ENCODE results near the gene CYP4F8. TPM values are rescaled to one million over a fixed set of nuclear protein-coding genes. Genes with fewer than 3 reads are reported as not detected.
"Not testable (repeated sequence)": the region's sequence is repeated elsewhere in the genome, so short reads cannot be mapped to it uniquely, and the experiment has no call there.

CYP4F8 gene
- total RNA-seq, 1 donor from 2014 or later, result not detected

- no peak for DNase-seq (ENCODE audit: low spot score in 2 of 2, unreplicated experiment in 2 of 2)
- no peaks in the 10 kb centered on the region for H3K27me3 Mint-ChIP-seq (ENCODE audit: low read depth)
- TF ChIP-seq, protein P1, sequence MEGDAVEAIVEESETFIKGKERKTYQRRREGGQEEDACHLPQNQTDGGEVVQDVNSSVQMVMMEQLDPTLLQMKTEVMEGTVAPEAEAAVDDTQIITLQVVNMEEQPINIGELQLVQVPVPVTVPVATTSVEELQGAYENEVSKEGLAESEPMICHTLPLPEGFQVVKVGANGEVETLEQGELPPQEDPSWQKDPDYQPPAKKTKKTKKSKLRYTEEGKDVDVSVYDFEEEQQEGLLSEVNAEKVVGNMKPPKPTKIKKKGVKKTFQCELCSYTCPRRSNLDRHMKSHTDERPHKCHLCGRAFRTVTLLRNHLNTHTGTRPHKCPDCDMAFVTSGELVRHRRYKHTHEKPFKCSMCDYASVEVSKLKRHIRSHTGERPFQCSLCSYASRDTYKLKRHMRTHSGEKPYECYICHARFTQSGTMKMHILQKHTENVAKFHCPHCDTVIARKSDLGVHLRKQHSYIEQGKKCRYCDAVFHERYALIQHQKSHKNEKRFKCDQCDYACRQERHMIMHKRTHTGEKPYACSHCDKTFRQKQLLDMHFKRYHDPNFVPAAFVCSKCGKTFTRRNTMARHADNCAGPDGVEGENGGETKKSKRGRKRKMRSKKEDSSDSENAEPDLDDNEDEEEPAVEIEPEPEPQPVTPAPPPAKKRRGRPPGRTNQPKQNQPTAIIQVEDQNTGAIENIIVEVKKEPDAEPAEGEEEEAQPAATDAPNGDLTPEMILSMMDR (IDR thresholded peaks at IDR 0.05; ENCODE audit: unreplicated experiment), result no peak
- H3K4me3 Mint-ChIP-seq, result no peak overlapping the region
- no peaks in the 10 kb centered on the region for H3K4me1 Mint-ChIP-seq
- H3K9me3 Mint-ChIP-seq, result peaks cover 69% of the 10 kb centered on the region
- peaks cover 2% of the 10 kb centered on the region for H3K36me3 Mint-ChIP-seq
- no peak overlapping the region for H3K27ac Mint-ChIP-seq
Observed at GRCh38 chr19:15642807-15643206, 27.8 kb downstream of the CYP4F8 start.

- peaks cover 71% of the 10 kb centered on the region for H3K9me3 Mint-ChIP-seq
- H3K4me3 Mint-ChIP-seq, result no peak overlapping the region
- TF ChIP-seq, protein P1 (IDR thresholded peaks at IDR 0.05; ENCODE audit: unreplicated experiment), result no peak
- no peaks in the 10 kb centered on the region for H3K27me3 Mint-ChIP-seq (ENCODE audit: low read depth)
- H3K4me1 Mint-ChIP-seq, result no peaks in the 10 kb centered on the region
- no peak for DNase-seq (ENCODE audit: low spot score in 2 of 2, unreplicated experiment in 2 of 2)
- H3K36me3 Mint-ChIP-seq, result peaks cover 2% of the 10 kb centered on the region
- no peak overlapping the region for H3K27ac Mint-ChIP-seq
Observed at GRCh38 chr19:15643387-15643786, 28.4 kb downstream of the CYP4F8 start.

DNA sequence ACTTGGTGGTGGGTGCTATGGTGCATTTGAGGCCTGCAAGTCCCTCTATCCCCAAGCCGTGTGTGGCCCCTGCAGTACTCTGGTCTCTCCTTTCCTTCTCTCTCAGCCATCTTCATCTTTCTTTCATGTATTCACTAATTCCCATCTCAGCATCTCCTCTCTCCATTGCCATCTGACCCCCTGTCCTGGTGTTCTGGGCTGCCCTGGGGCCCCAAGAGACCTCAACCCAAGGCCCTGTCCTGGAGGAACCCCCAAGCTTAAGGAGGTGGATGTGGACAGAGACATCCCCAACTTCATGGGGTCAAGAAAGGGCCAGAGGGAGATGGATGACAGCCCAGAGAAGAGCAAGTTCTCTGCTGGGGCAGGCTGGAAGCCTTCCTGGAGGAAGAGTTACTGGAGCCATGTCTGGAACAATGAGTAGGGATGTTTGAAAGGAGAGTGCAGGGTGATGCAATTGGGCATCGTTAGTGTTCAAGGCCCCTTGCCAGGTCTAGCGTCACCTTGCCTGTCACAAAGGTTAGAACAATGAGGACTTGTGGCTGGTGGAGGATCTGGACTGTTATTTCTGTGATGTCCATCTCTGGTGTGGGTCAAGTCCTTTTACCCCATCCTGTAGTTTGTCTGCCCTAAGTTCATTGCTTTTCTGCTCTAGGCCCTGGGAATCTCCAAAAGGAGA, 29.2 kb downstream of the CYP4F8 start:
- Mint-ChIP-seq H3K4me3 (no peak overlapping the region), H3K36me3 (peaks cover 2% of the 10 kb centered on the region), H3K27ac (no peak overlapping the region), H3K27me3 (ENCODE audit: low read depth) (no peaks in the 10 kb centered on the region), H3K4me1 (no peaks in the 10 kb centered on the region), H3K9me3 (peaks cover 76% of the 10 kb centered on the region)
- no peak for DNase-seq (ENCODE audit: low spot score in 2 of 2, unreplicated experiment in 2 of 2)
- TF ChIP-seq, protein P1 (IDR thresholded peaks at IDR 0.05; ENCODE audit: unreplicated experiment), result no peak

DNA sequence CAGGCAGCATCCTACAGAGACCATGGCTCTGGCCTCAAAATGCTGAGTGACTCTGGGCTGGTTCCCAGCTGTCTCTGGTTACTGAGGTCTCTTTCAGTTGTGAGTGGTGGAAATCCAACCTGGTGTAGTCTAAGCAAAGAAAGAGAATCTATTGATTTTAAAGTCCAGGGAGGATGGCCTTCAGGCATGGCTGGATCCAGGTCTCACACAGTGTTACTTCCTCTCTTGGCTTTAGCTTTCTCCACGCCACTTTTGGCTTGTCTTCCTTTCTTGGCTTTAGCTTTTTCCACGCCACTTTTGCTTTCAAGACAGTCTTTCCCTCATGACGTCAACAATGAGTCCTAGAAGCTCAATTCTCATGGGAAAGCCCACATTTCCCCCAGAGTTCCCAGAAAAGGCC, 29.8 kb downstream of the CYP4F8 start:
- Mint-ChIP-seq H3K9me3 (peaks cover 77% of the 10 kb centered on the region), H3K27ac (no peak overlapping the region), H3K27me3 (ENCODE audit: low read depth) (no peaks in the 10 kb centered on the region), H3K36me3 (peaks cover 2% of the 10 kb centered on the region), H3K4me1 (no peaks in the 10 kb centered on the region), H3K4me3 (no peak overlapping the region)
- TF ChIP-seq, protein P1 (IDR thresholded peaks at IDR 0.05; ENCODE audit: unreplicated experiment), result no peak
- no peak for DNase-seq (ENCODE audit: low spot score in 2 of 2, unreplicated experiment in 2 of 2)

DNA sequence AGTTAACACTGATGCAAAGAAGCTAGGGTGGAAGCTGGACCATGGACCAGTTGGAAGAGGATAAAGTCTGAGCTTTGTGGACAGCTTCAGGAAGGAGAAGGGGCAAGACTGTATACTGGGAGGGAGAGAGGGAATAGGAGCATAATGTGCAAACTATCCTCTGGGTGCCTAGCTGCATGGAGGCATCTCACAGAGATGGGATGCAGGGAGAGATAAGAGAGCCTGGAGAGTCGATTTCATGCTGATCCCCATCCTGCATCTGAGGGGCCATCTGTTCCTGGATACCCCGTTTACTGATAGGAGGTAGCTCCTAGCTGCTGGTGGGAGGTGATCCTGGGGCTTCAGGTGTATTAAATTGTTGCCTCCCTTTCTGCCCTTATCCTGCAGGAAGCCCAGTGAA, 34.5 kb downstream of the CYP4F8 start:
- peaks cover 78% of the 10 kb centered on the region for H3K9me3 Mint-ChIP-seq
- no peak for DNase-seq (ENCODE audit: low spot score in 2 of 2, unreplicated experiment in 2 of 2)
- TF ChIP-seq, protein P1 (IDR thresholded peaks at IDR 0.05; ENCODE audit: unreplicated experiment), result no peak

GRCh38 chr19:15650123-15650522, 35.1 kb downstream of the CYP4F8 start:
- H3K27ac Mint-ChIP-seq; H3K4me1 Mint-ChIP-seq; DNase-seq (ENCODE audit: low spot score in 2 of 2, unreplicated experiment in 2 of 2); H3K4me3 Mint-ChIP-seq; H3K27me3 Mint-ChIP-seq (ENCODE audit: low read depth); H3K36me3 Mint-ChIP-seq: not testable (repeated sequence)
- H3K9me3 Mint-ChIP-seq, result peaks cover 78% of the 10 kb centered on the region

More for the DNA sequence above, 34.5 kb downstream of the CYP4F8 start:
- H3K36me3 Mint-ChIP-seq, result peaks cover 5% of the 10 kb centered on the region
- no peak overlapping the region for H3K27ac Mint-ChIP-seq
- H3K4me3 Mint-ChIP-seq, result no peak overlapping the region
- no peaks in the 10 kb centered on the region for H3K4me1 Mint-ChIP-seq
- H3K27me3 Mint-ChIP-seq (ENCODE audit: low read depth), result no peaks in the 10 kb centered on the region
